GM23338 (cell line): ENCODE data around the gene FLNC.

Experiments used
- CREB1 ChIP-seq: fragments of 250-450 bp; sonication (Bioruptor Pico); IDR thresholded peaks from 2 replicates; pipeline ENCODE4 v1.5.0; 2020; ENCODE audit warnings: low read depth, mild to moderate bottlenecking, moderate library complexity
- CTCF ChIP-seq, 2 experiments: fragments of 200-600 bp in 1 of 2; sonication (generic) in 1 of 2; conservative IDR thresholded peaks; 2 replicates each; pipeline versions ENCODE4 v1.5.1 to v1.6.1; 2016 to 2017; ENCODE audit warnings: antibody characterized with exemption in 2 of 2, low read depth in 2 of 2, mild to moderate bottlenecking in 2 of 2, moderate library complexity in 1 of 2
- EZH2 ChIP-seq: fragments of 200-600 bp; sonication (generic); IDR thresholded peaks from one replicate; pipeline ENCODE4 v1.8.0; 2017; ENCODE audit warnings: antibody characterized with exemption, mild to moderate bottlenecking, low read depth; ENCODE audit not compliant: unreplicated experiment
- EZH2phosphoT487 ChIP-seq: fragments of 200-600 bp; sonication (generic); IDR thresholded peaks from one replicate; pipeline ENCODE4 v1.8.1; 2018; ENCODE audit warnings: antibody characterized with exemption; ENCODE audit not compliant: unreplicated experiment
- POLR2AphosphoS5 ChIP-seq: IDR thresholded peaks from 2 replicates; pipeline ENCODE4 v1.6.1; 2016; ENCODE audit warnings: antibody characterized with exemption, low read depth
- STAT1 ChIP-seq: IDR thresholded peaks from one replicate; pipeline ENCODE4 v1.6.1; 2016; ENCODE audit warnings: antibody characterized with exemption; ENCODE audit not compliant: unreplicated experiment
- ZNF114 ChIP-seq: fragments of 250-450 bp; sonication (Bioruptor Pico); IDR thresholded peaks from 2 replicates; pipeline ENCODE4 v1.5.0; 2020; ENCODE audit warnings: mild to moderate bottlenecking, moderate library complexity
- ZNF331 ChIP-seq: fragments of 250-450 bp; sonication (Bioruptor Pico); IDR thresholded peaks from 2 replicates; pipeline ENCODE4 v1.5.0; 2020; ENCODE audit warnings: low read depth, mild to moderate bottlenecking, moderate library complexity
- ZNF462 ChIP-seq: fragments of 250-450 bp; sonication (Bioruptor Pico); IDR thresholded peaks from 2 replicates; pipeline ENCODE4 v1.5.0; 2020; ENCODE audit warnings: mild to moderate bottlenecking, moderate library complexity
- TF ChIP-seq, protein P1 (sequence below): IDR thresholded peaks from 2 replicates; pipeline ENCODE4 v1.6.1; 2016; ENCODE audit warnings: antibody characterized with exemption
- TF ChIP-seq, protein P2 (sequence below): IDR thresholded peaks from one replicate; pipeline ENCODE4 v1.6.1; 2018; ENCODE audit warnings: antibody characterized with exemption; ENCODE audit not compliant: unreplicated experiment

DNA sequence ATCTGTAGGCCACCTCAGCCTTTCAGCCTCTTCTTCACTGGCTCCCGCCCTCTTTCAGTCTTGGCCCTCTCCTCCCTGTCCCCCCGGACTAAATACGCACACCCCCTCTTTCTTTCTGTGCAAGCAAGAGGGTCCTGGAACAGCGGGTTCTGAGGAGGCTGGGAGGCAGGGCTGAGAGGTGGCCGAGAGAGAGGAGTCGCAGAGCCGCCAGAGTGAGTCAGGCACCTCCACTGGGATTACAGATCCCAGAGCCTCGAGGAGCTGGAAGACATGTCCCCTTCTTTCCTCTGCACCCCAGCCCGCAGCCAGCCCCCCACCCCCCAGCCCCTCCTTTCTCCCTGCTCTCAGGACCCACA is 38.3 kb upstream of the FLNC start:
- TF ChIP-seq POLR2AphosphoS5 (no peak), CTCF (conservative IDR thresholded peaks at IDR 0.05; ENCODE audit: low read depth in 2 of 2) (no peak), EZH2 (no peak), ZNF331 (CRISPR knock-in tag) (no peak), EZH2phosphoT487 (no peak), STAT1 (no peak), CREB1 (CRISPR knock-in tag) (no peak), ZNF462 (CRISPR knock-in tag) (no peak), ZNF114 (CRISPR knock-in tag) (no peak)
- TF ChIP-seq, protein P1, sequence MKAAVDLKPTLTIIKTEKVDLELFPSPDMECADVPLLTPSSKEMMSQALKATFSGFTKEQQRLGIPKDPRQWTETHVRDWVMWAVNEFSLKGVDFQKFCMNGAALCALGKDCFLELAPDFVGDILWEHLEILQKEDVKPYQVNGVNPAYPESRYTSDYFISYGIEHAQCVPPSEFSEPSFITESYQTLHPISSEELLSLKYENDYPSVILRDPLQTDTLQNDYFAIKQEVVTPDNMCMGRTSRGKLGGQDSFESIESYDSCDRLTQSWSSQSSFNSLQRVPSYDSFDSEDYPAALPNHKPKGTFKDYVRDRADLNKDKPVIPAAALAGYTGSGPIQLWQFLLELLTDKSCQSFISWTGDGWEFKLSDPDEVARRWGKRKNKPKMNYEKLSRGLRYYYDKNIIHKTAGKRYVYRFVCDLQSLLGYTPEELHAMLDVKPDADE, result no peak
- TF ChIP-seq, protein P2, sequence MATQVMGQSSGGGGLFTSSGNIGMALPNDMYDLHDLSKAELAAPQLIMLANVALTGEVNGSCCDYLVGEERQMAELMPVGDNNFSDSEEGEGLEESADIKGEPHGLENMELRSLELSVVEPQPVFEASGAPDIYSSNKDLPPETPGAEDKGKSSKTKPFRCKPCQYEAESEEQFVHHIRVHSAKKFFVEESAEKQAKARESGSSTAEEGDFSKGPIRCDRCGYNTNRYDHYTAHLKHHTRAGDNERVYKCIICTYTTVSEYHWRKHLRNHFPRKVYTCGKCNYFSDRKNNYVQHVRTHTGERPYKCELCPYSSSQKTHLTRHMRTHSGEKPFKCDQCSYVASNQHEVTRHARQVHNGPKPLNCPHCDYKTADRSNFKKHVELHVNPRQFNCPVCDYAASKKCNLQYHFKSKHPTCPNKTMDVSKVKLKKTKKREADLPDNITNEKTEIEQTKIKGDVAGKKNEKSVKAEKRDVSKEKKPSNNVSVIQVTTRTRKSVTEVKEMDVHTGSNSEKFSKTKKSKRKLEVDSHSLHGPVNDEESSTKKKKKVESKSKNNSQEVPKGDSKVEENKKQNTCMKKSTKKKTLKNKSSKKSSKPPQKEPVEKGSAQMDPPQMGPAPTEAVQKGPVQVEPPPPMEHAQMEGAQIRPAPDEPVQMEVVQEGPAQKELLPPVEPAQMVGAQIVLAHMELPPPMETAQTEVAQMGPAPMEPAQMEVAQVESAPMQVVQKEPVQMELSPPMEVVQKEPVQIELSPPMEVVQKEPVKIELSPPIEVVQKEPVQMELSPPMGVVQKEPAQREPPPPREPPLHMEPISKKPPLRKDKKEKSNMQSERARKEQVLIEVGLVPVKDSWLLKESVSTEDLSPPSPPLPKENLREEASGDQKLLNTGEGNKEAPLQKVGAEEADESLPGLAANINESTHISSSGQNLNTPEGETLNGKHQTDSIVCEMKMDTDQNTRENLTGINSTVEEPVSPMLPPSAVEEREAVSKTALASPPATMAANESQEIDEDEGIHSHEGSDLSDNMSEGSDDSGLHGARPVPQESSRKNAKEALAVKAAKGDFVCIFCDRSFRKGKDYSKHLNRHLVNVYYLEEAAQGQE, result no peak
